Measurements from ENCODE around the gene ZNF593OS.

GRCh38 chr1:26134466-26134865, 37.2 kb downstream of the ZNF593OS start:
- no peak for TF ChIP-seq EZH2 (IDR thresholded peaks at IDR 0.05; ENCODE audit: borderline replicate concordance, low read length)
- TF ChIP-seq, protein P1, sequence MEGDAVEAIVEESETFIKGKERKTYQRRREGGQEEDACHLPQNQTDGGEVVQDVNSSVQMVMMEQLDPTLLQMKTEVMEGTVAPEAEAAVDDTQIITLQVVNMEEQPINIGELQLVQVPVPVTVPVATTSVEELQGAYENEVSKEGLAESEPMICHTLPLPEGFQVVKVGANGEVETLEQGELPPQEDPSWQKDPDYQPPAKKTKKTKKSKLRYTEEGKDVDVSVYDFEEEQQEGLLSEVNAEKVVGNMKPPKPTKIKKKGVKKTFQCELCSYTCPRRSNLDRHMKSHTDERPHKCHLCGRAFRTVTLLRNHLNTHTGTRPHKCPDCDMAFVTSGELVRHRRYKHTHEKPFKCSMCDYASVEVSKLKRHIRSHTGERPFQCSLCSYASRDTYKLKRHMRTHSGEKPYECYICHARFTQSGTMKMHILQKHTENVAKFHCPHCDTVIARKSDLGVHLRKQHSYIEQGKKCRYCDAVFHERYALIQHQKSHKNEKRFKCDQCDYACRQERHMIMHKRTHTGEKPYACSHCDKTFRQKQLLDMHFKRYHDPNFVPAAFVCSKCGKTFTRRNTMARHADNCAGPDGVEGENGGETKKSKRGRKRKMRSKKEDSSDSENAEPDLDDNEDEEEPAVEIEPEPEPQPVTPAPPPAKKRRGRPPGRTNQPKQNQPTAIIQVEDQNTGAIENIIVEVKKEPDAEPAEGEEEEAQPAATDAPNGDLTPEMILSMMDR (IDR thresholded peaks at IDR 0.05; ENCODE audit: low read length): no peak
